ENCODE data around the gene STRA6.

STRA6 gene, protein sequence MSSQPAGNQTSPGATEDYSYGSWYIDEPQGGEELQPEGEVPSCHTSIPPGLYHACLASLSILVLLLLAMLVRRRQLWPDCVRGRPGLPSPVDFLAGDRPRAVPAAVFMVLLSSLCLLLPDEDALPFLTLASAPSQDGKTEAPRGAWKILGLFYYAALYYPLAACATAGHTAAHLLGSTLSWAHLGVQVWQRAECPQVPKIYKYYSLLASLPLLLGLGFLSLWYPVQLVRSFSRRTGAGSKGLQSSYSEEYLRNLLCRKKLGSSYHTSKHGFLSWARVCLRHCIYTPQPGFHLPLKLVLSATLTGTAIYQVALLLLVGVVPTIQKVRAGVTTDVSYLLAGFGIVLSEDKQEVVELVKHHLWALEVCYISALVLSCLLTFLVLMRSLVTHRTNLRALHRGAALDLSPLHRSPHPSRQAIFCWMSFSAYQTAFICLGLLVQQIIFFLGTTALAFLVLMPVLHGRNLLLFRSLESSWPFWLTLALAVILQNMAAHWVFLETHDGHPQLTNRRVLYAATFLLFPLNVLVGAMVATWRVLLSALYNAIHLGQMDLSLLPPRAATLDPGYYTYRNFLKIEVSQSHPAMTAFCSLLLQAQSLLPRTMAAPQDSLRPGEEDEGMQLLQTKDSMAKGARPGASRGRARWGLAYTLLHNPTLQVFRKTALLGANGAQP

GRCh38 chr15:74202452-74203401 lies at the start of gene STRA6:
TSS of gene STRA6 (minus strand) at chr15:74202787. CDS start at chr15:74202267, 520 bp downstream.
- no peak for DNase-seq

- DNase-seq = no peak
Observed at GRCh38 chr15:74252291-74252690, 49.7 kb upstream of the STRA6 start.

DNA sequence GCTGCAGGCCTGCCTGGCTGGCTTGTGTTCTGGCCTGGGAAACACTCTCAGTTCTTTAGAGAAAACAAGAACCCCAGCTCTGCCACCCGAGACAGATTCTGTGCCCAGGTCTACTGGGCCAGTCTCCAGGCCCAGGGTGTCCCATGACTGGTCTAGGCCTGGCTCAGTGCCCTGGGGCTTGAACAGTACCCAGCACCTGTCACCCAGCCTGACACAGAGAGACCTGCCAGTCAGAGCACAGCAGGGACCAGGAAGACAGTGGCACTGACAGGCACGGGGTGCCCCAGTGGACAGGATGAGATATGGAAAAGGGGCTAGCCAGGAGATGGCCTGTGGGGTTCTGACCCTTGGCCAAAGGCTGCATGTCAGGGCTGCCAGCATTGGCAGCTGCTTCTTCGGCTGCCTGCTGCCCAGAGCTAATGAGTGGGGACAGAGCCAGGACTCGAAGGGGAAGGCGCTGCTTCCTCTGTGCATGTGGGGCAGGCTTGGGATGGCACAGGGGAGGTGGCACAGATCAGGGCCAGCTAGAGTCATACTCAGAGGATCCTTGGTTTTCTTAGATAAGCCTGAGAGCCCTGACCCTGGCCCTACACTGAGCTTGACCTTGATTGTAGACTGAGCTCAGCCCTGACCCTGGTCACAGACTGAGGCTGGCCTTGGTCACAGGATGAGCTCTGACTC lies 48.7 kb upstream of the STRA6 start:
- DNase-seq = no peak

DNA sequence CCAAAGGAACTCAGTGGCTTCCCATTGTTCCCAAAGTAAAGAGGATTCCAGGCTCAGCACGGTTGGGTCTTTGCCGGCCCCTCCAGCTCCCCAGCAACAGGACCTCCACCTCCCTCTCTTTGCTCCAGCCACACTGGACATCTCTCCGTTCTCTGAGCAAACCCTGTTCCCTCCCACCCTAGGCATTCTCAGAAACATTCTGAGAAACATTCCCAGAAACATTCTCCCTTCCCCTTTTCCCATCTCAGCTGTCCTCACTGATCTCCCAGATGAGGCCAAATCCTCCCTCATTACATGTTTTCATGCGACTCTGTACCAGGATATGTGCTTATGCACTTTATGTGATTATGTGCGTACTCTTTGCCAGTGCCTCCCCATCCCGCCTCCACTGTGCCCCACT lies 47.7 kb upstream of the STRA6 start:
- DNase-seq = no peak

DNA sequence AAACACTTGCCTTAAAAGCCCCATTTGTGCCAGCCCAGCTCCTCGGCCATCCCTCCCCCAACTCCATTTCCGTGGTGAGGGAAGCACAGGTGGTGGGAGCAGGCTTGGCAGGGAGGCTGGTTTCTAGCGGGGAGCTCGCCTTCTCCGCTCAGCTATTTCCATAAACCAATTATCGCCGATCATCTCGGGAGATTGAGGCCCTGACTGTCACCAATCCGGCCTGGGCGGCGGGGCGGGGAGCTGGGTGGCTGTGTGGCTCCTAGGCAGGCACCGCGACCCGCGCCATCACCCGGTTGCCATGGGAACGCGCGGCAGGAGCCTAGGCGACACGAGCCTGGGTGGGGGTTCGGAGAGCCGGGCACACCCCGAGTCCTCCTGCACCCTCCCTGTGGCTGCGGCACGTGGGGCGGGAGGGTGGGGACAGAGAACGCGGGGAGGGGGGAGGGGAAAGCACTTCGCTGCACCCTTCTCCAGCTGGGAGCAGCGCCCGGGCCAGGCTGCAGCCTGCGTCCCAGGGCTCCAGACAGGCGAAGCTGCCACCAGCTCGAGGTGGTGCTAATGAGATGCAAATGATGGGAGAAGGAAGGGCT lies 42.9 kb upstream of the STRA6 start:
- no peak for DNase-seq

DNA sequence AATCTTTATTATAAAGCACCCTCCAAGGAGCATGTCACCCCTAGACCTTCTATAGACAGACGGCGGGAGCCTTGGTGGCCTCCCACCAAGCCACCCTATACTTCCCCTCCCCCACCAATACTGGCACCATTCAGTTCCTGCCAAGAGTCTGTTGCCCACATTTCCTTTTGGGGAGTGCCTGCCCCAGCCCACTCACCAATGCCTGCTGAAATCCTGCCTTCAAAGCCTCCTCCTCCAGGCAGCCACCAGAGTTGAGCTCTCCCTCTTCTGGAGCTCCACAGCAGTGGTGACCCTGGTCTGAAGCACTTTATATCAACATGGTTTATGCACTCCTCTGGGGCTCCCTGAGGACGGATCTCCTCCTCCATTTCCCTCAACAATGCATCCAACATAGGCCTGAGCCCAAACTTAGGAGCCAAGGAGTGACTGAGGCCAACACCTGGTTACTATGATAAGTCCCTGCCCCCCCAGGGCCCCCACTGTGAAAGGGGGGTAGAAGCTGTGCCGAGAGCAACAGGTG lies 42.3 kb upstream of the STRA6 start:
- DNase-seq = no peak

GRCh38 chr15:74243431-74243830 lies 40.8 kb upstream of the STRA6 start:
- DNase-seq = no peak

GRCh38 chr15:74242441-74243185 lies 40.0 kb upstream of the STRA6 start:
- DNase-seq = no peak

DNA sequence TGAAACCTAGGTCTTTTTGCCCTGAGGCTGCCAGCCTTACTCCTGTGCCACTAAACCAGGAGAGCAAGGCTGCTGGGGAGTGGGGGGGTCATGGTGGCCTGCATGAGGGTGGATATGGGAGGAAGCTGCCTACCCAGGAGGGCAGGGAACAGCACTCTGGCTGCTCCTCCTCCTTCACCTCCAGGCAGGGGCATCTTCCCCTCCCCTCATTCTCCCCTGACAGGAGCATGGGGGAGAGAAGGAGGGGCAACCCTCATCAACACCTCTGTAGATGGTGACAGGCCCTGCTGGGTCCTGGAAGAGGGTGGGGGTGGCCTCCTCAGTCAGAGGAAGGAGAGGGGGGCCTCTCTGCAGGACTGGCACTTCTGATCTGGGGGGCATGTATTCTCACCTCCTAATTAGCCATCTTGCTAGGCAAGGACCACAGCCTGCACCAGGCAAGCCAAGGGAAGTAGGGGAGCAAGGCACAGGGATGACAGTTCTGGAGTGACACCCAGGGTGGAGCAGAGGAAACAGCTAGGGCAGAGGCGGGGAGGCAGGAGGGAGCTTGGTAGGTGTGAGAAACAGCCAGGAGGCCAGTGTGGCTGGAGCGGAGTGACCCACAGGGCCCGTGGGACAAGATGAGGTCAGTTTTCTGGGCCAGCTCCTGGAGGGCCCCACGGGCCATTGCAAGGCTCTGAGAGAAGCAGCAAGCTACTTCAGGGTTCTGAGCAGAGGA lies 38.5 kb upstream of the STRA6 start:
- no peak for DNase-seq

DNA sequence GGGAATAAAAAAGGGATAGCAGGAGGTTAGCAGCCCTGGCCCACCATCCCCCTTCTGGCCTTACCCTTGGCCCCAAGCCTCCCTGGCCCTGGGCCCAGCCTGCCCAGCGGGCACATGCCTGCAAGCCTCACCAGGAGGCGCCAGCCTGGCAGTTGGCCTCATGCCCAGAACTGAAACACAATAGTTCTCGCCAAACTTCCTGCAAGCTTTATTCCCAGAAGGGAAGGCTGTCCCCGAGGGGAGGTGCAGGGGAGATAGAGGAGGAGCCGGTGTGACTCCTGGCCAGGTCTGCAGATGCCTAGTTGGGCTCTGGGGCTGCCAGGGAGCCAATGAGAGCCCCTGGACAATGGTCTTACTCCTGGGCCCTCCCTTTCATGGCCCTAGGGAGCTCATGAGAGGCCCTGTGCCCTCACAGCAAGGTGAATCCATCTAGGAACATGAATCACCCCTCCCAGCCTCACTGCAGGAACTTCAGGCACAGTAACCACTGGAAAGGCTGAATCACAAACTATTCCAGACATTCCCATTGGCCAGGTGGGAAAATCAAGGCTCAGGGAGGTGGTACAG lies 37.5 kb upstream of the STRA6 start:
- DNase-seq = no peak

DNA sequence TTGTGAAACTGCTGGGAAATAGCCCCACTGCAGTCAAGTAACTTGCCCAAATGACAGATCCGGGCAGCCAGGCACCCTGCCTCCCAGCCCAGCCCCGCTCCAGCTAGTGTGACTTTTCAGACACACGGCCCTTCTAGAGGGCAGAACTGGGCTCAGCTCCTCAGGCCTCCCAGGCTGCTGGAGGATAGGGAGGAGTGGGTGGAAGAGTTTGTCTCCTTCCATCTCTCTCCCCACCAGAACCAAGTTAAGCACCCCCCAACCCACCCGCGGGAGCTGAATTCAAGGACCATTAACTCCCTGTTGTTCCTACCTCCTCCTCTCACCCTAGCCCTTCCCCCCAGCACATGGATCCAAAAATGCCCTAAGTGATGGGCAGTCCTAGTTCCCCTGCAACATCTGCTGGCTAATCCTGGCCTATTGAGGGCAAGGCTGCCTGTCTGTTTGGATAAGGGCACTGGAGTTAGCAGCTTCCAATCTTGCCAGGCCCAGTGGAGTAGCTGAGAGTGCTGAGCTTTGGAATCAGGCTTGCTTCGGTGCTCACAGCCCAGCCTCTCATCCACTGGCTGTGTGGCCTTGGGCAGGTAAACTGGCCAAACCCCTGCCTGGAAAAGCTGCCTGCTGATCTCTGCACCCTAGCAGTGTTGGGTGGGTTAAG lies 36.6 kb upstream of the STRA6 start:
- DNase-seq = no peak

GRCh38 chr15:74235962-74236361 lies 33.4 kb upstream of the STRA6 start, which contains the start of gene CCDC33:
TSS of gene CCDC33 (plus strand) at chr15:74236326. CDS start at chr15:74236720, 394 bp downstream.
- DNase-seq = no peak

GRCh38 chr15:74234598-74234875 lies 31.9 kb upstream of the STRA6 start:
- no peak for DNase-seq

- no peak for DNase-seq
Observed at GRCh38 chr15:74233851-74234597, 31.4 kb upstream of the STRA6 start.

DNA sequence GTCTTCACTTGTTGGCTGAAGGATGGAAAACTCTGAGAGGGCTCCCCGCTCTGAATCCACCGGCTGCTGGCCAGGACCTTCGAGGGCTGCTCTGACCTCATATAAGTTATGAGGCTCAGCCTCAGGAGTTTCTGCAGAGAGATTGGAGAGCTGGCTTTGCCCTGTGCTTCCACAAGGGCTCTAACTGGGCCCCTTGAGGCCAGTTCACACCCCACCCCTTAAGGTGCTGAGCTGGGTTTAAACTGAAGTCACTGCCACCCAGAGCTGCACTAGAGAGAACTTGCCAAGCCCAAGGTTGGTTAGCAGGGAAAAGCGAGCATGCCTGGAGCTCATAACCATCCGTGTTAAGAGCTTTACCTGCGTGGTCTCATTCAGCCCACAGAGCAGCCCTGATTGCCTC lies 30.8 kb upstream of the STRA6 start:
- DNase-seq = no peak

- DNase-seq = no peak
Observed at GRCh38 chr15:74231475-74231874, 28.9 kb upstream of the STRA6 start.

DNA sequence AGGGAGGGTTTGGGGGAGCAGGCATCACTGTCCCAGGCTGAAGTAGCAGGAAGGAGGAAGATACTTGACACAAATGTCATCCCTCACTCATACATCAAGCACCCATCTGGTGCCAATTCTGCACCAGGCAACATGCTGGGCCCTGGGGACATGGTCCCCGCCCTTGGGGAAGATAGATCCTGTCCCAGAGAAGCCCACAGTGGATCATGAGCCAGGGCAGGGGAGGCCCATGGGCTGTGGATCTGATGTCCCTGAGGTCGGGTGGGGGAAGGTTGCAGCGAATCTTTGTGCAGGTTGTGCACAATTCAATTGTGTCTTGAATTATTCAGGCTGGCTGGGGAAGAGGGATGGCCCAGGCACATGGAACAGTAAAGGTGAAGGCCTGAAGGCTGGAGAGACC lies 27.1 kb upstream of the STRA6 start:
- no peak for DNase-seq

DNA sequence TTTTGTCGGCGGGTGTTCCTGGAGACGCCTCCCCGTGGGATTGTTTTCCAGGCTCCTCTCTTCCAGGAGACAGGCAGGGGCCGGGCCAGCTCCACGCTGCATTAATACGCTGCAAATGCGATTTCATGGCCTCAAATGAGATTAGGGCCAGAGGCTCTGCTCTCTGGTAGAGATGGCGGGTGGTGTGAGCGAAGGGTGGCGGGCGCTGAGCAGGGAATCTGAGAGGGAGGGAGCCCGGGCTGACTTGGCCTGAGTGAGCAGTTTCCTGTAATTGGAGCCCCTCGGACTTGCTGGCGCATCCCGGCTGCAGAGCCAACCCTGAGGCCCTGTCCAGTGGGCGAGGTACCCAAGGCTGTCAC lies 26.1 kb upstream of the STRA6 start:
- no peak for DNase-seq
